Activated gamma-delta T cell (primary cell): ENCODE data around the gene CFAP45.
A peak's percentile ranks its signal among the peaks of the same experiment; 100 is the strongest.

Source experiments
- DNase-seq: peaks from one replicate; lab custom pipeline; 2025; lab: John Stamatoyannopoulos, UW

CFAP45 gene

DNA sequence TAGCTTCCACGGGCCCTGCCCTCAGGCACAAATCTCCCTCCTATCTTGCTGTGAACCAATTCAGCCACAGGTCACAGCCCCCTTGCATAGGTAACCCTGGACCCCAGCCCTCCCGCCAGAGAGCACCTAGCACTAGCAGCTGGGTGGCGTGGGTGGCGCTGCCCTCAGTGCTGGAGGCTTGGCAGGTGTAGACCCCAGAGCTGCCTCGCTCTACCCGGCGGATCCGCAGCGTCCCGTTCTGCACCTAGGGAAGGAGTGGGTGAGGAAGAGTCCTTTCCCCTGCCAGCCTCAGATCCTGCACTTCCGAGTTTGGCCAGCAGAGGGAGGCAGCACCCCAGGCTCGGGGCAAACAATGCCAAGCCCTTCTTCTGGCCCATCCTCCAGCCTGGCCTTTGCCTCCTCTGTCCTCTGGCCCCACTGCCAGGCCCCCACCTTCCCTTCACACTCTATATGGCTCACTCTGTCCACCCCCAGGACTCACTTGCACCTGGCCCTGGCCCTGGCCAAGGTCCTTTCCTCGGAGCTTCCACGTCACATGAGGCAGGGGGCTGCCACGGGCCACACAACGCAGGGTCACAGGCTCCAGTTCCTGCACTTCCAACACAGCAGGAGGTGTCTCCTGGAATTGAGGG, 36.4 kb upstream of the CFAP45 start:
- DNase-seq = peak; percentile 34

DNA sequence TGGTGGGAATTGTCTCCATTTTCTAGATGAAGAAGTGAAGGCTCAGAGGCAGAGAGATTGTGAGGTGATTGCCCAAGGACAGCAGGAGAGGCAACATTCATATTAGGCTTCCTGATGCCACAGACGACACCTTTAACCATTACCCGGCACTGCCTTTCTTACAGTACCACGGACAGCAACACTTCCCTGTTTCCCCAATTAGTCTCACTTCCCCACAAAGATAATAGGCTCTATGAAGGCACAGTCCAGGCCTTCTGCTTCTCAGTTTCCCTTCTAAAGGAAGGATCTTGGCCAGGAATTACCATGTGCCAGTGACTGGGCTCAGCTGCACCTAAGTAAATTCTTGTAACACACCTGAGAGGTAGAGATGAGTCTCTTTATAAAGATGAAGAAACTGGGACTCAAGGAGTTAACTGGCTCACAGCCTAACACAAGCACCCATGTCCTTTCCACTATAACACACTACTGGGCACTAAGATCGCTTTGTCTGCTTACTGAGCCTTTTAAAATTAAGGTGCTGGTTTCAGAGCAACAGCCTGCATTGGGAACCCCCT, 35.8 kb upstream of the CFAP45 start:
- DNase-seq = no peak

DNA sequence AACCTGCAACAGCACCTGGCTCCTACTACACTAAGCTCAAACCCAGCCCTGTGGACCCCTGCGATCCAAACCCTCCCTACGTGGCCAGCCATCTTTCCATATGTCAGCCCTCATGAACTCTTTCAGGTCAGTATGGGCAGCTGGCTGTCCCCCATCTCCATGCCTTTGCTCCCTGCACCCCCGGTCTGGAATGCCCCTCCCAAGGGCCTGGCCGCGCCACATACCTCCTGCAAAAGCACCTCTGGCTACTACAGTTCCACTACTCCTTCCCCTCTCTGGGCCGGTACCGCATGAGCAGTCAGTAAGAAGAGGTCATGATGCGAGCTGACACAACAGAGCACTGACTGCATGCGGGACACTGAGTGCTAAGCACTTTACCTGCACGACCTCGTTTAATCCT, 35.3 kb upstream of the CFAP45 start:
- no peak for DNase-seq

DNA sequence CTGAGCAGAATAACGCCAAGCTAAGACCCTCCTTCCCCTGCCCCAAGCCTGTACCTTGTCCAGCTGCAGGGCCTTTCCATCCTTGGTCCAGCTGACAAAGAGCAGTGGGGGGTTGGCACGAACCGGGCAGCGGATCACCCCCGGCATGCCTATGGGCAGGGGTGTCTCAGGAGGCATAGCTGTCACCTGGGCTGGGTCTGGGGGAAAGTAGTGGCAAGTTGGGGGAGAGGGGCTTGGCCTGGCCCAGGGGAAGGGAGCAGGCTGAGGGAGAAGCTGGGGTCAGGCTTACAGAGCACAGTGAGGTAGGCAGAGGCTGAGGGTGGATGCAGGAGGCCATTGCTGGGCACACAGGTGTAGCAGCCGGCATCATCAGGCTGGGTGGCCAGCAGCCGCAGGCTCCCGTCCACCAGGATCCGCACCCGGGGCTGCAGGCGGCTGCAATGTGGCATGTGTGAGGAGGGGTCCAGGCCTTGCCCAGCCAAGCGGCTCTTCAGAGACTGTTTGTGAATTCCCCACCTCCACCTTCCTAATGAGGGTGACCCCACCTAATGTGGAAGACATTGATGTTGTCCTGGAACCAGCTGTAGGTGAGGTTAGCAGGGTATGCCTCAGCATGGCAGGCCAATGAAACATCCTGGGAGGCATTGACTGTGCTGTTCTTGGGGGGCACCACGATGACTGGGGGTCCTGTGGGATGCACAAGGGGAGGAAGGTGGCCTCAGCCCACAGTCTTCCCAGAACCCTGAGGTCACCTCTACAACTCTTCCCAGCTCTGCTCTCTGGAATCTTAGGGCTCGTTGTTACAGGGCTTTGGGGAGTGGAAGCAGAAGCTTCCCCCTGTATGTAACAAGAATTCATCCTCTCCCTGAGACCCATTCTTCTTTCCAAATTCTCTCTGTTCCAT, 34.4 kb upstream of the CFAP45 start:
- no peak for DNase-seq

DNA sequence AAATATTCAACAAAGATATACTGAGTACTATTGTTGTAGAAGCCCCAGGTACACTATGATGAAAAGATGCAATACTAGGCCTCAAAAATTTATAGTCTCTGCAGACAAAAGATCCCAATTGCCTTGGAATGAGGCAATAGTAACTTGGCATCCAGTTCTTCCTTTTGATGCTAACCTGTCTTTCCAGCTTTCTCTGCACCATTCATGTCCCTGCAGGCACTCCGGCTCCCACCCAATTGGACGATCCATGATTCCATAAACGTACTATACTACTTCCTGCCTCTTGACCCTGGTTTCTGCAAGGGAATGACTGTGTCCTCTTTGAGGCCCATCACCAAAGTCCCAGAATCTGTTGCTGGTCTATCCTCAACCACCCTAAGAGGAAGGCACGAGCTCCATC, 33.4 kb upstream of the CFAP45 start:
- no peak for DNase-seq

DNA sequence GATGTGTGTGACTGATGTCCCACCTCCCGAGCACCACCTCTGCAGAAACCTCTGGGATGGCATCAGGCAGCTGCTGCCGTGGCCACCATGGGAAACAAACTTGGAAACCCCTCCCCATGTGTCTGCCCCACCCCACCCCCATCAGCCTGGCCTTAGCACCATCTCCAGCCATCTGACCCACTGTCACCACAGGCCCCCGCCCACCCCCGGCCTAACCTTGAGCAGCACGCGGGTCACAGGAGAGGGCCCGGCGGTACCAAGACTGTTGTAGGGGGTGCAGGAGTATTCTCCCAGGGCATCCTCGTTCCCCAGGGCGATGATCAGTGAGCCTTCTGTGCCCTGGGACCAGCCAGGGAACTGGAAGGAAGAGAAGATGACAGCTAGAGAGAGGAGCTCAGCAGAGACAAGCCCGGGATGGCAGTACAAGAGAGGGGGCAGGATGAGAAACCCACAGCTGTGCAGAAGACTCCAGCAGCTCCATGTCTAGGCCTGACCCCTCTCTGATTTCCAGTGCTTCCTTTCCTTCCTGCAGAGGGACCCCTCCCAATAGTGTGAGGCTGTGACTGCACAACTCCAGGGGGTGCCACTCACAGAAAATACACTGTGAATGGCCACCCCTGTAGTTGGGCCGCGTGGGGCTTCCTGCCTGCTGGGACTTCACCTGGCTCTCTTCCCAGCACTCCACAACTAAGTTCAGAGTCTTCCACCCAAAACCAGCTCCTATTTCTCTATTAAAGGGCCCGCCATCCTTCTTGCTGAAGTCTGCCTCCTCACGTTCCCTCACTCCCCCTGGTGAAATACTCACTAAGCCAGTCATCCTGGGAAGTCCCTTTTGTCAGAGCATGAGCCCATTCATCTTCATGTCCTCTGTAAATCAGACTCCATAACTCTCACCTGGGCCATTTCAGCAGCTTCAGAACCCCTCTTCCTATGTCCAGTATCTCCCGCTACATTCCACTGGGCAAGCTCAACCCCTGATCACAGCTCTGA, 32.6 kb upstream of the CFAP45 start:
- no peak for DNase-seq

DNA sequence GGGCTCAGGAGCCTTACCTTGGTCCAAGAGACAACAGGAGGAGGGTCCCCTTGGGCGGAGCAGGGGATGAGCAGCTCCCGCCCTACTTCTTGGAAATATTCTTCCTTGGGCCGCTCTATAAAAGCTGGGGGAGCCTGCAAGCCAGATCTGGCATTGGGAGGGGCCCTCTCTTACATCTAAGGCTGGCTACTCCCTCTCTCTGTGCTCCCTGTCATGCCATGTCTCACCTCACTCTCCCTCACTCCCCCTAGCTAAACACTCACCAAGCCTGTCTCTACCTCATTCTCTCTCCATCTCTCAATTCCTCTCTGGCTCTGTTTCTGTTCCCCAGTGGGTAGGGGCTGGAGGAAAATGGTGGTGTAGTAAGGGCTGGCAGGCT, 31.8 kb upstream of the CFAP45 start:
- no peak for DNase-seq

DNA sequence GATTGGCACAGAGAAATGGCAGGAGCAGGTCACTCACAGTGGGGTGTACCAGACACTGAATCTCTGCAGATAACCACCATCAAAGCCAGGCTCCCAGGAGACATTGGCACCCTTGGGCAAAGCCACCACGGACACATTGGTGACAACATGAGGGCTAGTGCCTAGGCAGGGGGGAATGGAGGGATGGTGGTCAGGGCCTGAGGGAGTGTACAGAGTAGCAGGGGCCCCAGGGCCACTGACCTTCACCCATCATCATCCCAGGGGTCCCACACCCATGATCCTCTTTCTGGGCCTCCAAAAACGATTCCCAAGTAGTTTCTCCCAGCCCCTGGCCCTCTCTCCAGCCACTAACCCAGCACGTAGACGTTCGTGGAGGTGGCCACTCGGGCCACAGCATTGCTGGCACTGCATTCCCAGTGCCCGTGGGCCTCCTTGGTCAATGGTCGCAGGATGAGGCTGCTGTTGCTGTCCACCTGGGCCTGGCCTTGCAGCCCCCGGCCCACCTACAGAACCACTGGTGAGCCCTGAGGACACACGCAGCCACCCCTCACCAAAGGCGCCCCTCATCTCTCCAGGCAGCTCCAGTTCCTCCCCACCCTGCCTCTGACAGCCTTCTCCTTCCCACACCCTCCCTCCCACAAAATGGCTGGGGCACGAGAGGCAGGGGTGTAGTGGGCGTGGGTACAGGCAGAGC, 31.3 kb upstream of the CFAP45 start:
- DNase-seq = no peak

DNA sequence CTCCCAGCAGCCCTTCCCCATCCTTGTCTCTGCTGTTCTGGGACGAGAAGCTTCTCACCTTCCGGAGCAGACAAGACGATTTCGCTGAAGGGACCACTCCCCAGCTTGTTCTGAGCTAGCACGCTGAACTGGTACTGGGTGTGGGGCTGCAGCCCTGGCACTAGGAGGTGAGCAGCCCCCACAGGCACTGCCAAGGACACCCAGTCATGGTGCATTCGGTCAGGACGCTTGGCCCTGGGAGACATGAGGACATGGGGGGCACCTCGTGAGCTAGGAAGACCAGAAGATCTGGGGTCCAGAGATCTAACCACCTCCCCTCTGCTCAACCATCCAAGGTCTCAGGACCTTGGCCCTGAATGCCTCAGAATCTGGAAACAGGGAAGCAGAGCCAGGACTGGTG, 30.7 kb upstream of the CFAP45 start:
- DNase-seq = no peak

DNA sequence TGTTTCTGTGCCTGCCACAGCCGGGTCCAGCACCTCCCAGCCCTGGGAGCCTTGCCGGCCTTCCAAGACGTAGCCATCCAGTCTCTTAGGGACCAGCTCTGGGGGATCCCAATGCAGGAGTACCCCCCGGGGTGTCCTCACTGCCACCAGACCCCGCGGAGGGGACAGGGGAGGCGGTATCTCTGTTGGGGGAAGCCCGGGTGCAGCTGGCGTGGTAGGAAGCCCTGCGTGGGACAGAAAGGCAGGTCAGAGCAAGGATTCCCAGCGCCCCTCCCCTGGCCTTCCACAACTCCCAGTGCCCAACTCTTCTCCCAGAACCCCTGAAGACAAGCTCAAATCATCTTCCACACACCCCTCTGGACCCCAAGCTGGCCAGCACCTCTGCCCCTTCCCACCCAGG, 30.3 kb upstream of the CFAP45 start:
- DNase-seq = no peak

DNA sequence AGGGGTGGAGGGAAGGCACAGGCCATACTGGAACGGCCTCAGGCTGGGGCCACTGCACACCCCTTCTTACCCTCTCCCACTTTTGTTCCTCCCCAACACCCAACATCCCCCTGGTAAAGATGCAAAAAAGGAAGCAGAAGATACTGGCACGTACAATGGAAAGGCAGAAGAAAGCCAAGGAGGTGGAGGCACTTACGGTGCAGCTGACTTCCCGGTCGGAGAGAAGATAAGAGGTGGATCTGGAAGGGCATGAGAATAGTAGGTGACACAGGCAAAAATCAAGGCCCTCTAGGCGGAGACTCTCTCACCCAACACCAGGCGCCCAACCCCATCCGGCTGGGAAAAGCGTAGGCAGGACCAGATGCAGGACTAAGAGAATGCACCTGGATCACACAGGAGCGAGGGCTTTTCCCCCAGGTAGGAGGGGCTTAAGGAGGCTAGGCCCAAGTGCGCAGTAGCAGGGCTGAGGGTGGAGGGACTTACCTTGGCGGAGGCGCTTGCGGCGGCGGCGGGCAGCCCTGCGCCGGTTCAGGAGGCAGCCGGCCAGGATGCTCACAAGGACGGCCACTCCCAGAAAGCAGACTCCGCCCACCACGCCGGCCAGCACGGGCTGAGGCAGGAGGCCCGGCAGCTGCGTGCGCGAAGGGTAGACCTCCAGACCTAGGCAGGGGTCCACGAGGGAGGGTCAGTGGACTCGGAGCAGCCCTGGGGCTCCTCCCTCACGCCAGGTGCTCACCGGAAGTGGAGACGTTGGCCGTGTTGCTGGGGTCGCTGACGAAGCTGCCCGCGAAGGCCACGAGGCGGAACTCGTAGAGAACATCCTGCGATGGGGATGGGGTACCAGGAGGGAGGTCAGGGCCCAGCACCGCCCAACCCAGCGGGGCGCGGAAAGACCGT, 29.4 kb upstream of the CFAP45 start:
- no peak for DNase-seq

DNA sequence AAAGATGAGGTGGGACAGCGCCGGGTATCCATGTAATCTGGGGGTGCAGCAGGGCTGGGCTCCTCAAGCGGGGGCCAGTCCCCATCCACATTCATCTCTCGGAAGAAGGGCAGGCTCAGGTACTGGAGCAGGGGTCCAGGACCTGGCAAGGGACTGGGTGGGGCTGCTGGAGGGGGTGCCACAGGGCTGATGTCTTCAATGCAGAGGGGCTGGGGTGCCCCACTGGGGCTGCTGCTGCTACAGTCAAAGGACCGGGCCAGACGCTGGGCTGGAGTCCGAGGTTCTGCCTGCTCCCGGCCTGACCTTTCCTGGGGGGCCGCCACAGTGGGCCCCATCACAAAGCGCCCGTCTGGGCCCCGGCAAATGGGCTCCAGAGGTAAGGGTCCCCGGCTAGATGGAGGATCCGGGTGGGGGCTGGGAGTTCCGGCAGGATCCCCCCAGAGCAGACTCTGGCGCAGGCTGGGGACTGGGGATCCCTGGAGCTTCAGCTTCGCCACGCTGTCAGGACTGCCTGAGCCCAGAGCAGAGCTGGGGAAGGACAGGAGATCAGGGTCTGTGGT, 28.6 kb upstream of the CFAP45 start:
- no peak for DNase-seq

DNA sequence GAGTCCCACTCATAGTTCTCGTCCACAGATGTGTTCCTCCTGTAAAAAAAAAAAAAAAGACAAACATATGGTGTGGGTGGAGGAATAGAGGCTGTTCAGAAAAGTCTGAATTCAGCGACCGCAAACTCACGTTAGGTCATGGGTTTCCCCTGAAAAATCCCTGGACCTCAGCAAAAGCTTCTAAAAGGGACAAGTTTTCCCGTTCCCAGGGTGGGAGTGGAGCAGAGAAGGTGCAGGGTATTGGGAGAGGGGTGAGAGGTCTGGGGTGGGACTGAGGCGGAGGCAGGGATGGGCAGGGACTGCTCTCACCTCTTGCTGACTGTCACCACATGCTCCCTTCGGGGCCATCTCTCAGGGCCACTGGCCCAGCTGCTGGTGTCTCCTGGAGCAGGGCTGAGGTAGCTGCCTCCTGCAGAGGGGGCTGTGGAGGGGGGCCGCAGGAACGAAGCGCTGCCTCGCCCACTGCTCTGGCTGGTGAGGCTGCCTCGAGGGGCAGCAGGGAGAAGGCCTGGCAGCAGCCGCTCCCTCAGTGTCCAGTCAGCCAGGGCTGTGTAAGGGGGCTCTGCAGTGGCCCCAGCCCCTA, 28.0 kb upstream of the CFAP45 start:
- DNase-seq = no peak

DNA sequence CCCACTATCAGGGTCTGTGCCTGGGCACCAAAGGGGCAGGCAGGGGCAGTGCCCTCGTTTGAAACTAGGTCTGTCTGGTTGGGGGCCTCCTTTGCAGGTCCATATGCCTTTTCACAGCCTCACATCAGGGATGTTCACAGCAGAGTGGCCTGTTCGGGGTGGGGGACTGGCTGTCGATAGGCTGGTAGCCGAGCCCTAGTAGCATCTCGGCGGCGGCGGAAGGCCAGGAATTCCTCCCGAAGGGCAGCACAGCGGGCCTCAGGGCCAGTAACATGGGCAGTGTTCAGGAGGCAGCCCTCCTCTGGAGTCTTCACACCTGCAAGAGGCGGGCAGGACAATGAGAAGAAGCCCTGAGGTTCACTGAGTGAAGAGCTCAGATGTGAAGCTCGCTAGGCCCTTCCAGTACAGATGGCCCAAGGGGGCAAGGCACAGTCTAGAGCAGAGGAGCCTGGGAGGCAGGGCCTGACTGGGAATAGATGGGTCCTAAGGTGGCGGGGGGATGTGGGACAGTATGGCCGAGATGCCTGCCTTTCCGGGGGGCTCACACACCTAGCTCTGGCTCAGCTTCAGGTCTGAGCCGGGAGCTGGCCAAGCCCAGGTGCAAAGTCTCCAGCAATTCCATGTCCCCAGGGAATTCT, 27.4 kb upstream of the CFAP45 start:
- DNase-seq = no peak

DNA sequence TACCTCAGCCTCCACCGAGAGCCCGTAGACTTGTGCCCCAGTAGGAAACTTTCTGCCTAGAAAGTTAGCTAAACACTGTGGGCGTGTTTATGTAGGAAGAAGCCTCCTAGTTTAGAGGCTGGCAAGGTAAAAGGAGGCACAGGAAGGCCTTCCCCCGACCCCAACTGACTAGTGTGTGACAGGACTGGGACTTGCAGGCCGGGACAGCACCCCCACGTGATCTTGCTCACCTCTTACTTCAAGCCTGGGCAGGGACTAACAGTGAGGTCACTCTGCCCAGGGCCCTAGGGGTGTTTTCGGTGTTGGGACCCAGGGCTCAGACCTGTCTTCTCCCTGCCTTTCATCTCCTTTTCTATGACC, 25.7 kb upstream of the CFAP45 start:
- DNase-seq = no peak

DNA sequence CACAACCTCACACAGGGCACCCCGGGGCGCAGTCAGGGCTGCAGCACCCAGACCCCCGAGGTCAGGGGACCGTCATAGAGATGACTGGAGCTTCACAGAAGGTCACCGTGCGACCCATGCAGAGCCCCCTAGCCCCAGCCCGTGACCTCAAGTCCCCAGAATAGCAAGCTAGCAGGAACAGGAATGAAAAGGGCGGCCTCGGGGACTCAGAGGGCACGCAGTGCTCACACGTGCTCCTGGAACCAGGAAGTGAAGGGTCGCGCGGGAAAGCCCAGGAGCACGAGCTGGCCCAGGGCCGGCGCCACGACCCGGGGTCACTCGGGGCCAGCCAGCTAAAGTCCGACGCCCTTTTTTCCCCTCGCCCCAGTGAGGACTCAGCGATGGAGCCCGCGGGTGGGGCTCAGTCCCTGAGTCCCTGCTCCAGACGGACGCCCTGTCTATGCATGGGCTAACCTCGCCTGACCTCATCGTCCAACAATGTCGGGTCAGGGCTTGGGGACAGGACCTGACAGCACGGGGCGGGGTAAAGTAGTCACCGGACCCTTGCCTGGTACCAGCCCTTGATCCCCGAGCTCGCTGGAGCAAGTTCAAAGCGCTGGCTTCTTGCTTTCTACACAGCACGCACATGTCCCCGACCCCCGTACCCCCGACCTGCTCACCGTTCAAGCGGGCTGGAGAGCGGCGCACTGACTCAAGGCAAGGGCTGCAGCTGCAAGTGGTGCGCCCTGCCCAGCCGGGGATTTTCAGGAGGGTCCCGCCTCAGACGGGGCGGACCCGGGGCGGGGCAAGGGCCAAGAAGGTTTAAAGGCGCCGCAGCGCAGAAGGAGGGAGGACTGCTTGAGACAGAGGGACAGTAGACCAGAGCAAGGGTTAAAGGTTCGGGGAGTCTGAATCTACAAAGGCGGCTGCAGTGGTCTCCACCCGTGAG, 25.1 kb upstream of the CFAP45 start, which contains the start of gene TAGLN2:
TSS of gene TAGLN2 (minus strand) at position 717 of the 928 bp plus-strand sequence. CDS start 4,998 bp downstream, outside the sequence.
- DNase-seq = peak; percentile 77

DNA sequence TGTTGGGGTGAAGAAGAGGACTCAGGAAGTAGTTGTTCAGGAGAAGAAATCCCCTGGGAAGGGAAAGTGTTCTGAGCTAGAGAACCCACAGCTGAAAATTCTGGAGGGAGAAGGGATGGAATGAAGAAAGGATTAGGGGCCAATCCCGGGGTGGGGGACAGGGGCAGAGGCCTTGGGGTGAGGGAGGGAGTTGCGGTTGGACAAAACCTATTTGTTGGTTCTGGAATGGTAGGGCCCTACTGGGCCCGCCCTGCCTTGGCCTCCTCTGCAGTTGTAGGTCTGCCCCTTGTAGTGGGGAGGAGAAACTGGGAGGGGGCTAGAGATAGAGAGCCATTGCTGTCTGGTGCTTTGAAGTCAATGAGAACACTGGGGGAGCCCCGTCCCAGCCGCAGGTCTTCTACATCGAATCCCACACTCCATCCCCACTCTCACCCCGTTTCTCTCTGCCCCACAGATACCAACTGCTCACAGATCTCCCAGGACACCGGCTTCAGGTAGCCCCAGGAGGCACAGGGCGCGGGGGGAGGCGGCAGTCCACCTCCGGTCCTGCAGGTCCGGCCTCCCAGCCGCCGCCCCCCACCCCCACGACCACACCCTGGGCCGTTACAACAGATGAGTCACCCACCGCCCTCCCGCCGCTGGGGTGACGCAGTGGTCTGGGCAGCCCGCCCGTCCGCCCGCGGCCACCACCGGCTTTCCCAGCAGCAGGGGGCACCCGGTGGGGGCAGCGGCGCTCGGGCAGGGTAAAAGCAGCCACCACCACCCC, 24.2 kb upstream of the CFAP45 start:
- DNase-seq = peak; percentile 70
